Stimulated activated CD8-positive, alpha-beta memory T cell treated with anti-CD3 and anti-CD28 coated beads, Interleukin-12 subunit alpha, Interleukin-12 subunit beta, amount 100 ng/mL, for 1 hour (primary cell): ENCODE results near the gene IPO13.
A peak's percentile ranks its signal among the peaks of the same experiment; 100 is the strongest.

ENCODE experiments used
- DNase-seq: peaks from one replicate; pipeline ENCODE4 v3.0.0-alpha.2; 2020; ENCODE audit warnings: low read depth

Gene IPO13

DNA sequence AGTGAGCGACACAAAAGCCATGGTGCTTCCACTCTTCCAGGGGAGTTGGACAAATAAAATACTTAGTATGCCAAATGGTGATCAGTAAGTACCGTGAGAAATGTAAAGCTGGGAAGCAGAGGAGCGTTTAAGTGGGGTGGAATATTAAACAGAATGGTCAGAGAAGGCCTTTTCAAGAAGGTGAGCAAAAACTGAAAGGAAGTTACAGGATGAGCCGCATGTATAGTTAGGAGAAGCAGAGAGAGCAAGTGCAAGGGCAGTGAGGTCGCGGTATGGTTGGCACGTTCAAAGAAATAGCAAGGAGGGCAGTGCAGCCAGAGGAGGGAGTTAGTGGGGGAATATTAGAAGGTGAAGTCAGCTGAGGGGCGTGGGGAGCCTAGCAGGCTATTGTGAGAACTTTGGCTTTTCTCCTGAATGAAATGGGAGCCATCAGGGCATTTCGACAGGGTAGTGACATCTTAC lies 27.3 kb downstream of the IPO13 start:
- no peak for DNase-seq

GRCh38 chr1:43974443-43975248 lies 27.9 kb downstream of the IPO13 start, which contains the start of gene ATP6V0B:
TSS of gene ATP6V0B (plus strand) at chr1:43974960. CDS start at chr1:43975041, 81 bp downstream.
- peak; percentile 93 for DNase-seq

DNA sequence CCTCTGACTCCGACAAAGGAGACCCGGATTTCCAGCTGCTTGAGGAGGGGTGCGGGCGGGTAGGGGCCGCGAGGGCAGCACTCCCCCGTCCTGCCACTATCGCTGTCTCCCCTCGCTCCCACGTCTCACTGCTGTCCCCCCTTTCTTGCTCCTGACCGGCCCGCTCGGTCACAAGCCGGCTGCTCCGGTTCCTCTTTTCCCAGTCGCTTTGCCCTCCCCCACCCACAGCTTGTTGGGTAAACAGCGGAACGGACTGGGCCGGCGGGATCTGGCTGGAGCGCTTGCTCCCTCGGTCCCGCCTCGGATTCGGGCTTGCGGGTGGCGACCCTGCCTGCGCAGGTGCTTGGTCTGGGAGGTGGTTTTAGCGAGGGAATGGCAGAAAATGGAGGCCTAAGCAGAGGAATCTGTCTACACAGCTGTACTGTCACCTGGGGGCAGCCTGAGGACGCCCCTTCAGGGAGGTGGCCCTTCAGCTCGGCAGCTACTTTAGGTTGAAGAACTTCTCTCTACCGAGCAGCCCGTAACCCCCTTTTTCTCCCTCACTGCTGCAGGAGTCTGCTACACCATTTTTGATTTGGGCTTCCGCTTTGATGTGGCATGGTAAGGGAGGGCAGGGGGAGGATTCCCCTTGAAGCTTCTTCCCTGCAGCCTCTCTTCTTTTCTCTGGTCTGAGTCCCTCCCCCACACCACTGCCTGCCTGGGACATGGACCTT lies 28.7 kb downstream of the IPO13 start:
- DNase-seq, result no peak

- DNase-seq, result no peak
Measured at GRCh38 chr1:43976045-43976444, 29.3 kb downstream of the IPO13 start.

GRCh38 chr1:43976890-43977289 lies 30.1 kb downstream of the IPO13 start:
- DNase-seq, result no peak

- DNase-seq, result no peak
Measured at GRCh38 chr1:43977376-43978263, 30.9 kb downstream of the IPO13 start.

GRCh38 chr1:43978264-43978550 lies 31.5 kb downstream of the IPO13 start:
- DNase-seq, result no peak

DNA sequence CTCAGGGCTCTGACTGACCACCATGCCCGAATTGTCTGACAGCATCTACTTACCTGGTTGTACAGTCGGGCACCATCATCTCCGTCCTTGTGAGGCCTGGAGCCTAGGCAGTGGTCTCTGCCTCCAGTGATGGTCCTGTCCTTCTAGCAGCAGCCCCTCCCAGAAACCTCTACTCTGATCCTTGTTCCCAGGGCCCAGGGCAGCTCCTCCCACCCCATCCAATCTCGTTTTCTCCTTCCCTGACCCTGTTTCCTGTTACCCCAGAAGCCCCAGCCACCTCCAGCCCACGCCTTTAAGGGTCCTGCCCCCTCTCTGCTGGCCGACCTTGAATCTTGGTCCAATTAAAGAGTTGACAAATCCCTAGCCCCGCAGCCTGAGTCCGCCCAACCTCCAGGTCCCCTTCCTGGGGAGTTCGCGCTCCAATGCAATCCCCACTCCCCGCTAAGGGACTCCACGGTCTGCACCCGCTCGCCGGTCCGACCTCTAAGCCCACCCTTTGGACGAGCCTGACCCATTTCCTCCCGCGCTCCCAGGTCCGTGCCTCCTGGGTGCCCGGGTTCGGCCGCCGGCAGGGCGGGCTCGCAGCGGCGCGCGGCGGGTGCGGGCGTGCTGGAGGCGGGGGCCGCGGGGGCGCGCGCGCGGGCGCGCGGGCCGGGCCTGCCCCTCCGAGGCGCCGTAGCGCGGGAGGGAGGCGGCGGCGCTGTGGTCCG lies 32.0 kb downstream of the IPO13 start, which contains the start of gene B4GALT2:
B4GALT2 (plus strand) TSS at position 660 of the 710 bp plus-strand sequence. CDS start 1,951 bp downstream, outside the sequence.
- DNase-seq, result no peak

GRCh38 chr1:43979261-43979527 lies 32.4 kb downstream of the IPO13 start:
- DNase-seq, result no peak

DNA sequence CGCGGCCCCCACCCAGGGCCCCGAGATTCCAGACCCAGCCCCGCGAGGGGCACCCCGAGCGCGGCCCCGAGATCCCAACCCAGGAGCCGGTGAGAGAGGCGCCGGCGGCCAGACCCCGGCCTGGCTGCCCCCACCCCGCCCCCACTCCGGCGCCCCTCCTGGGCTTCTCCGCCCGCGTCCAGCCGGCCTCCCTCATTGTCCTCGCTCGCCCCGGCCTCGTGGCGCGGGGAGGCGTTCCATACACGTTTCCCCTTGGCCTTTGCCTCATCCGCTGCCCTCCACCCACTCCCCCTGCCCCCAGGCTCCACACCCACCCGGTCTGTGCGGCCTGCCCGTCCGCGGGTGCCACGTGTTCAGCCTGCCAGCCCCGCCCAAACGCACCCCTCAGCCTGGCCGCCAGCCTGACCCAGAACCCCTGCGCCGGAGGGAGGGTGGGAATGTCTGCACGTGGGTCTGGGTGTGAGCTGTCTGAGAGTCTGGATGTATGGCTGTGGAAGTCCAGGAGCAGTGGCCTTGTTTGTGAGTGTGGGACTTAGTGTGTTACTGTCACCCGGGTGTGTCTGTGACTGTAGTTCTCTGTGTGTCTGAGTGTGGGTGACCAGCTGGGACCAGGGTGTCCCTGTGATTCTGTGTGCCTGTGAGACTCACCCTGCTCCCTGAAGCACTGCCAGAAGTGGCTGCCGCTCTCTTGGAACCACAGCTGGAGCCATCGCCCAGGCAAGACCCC lies 32.9 kb downstream of the IPO13 start:
- DNase-seq, result no peak

GRCh38 chr1:43980255-43981134 lies 33.7 kb downstream of the IPO13 start:
- no peak for DNase-seq

DNA sequence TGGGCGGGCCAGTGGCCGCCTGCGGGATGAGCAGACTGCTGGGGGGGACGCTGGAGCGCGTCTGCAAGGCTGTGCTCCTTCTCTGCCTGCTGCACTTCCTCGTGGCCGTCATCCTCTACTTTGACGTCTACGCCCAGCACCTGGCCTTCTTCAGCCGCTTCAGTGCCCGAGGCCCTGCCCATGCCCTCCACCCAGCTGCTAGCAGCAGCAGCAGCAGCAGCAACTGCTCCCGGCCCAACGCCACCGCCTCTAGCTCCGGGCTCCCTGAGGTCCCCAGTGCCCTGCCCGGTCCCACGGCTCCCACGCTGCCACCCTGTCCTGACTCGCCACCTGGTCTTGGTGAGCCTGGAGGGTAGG lies 34.4 kb downstream of the IPO13 start:
- DNase-seq, result no peak

DNA sequence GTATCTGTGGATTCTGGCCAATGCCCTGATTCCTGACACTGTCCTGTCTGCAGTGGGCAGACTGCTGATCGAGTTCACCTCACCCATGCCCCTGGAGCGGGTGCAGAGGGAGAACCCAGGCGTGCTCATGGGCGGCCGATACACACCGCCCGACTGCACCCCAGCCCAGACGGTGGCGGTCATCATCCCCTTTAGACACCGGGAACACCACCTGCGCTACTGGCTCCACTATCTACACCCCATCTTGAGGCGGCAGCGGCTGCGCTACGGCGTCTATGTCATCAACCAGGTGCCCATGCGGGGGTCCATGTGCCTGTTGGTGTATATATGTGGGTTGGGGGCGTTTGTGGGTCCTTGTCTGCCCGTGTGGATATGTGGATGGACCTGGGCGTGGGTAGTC lies 34.9 kb downstream of the IPO13 start:
- no peak for DNase-seq

- DNase-seq, result no peak
Measured at GRCh38 chr1:43982241-43982640, 35.5 kb downstream of the IPO13 start.

DNA sequence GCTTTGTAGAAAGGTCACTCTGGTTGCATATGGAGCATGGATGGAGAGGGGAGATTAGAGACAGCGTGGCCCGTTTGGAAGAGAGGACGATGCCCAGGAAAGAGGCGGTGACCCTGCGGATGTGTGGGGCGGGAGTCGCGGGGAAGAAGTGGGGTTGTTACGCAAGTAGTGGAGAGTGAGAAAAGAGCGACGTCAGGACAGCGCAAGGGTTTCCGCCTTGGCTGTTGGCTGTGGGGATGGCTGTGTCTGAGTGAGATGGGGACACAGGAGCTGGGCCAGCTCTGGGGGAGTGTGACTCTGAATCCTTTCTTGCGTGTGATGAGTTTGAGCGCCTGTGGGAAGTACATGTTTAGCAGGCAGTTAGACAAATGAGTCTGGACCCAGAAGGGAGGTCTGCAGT lies 36.1 kb downstream of the IPO13 start:
- DNase-seq, result no peak

DNA sequence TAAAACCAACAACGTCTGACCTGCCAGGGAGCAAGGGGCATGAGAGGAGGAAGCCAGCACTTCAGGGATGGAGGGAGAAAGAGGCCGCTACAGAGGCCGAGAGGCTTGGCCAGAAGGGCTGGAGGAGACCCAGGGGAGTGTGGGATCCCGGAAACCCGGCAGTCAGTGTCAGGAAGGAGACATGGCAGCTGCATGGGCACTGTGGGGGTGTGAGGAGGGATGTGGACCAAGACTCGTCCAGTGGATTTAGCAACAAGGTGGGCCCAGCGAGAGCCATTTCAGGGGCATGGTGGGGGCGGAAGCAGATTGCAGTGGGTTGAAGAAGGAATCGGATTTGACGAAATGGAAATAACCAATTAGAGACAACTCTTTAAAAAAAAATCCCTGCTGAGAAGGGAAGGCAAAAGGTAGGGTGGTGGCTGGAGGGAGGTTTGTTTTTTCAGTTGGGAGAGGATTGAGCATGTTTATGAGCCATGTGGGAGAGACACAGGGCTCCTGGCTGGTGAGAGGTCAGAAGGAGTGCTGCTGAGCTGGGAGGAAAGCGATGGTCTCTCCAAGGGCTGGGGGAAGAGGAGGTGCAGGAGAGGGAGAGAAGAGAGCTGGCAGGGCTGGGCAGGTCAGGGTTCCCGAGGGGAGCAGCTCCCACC lies 36.6 kb downstream of the IPO13 start:
- DNase-seq, result no peak

- no peak for DNase-seq
Measured at GRCh38 chr1:43984855-43985254, 38.1 kb downstream of the IPO13 start.

DNA sequence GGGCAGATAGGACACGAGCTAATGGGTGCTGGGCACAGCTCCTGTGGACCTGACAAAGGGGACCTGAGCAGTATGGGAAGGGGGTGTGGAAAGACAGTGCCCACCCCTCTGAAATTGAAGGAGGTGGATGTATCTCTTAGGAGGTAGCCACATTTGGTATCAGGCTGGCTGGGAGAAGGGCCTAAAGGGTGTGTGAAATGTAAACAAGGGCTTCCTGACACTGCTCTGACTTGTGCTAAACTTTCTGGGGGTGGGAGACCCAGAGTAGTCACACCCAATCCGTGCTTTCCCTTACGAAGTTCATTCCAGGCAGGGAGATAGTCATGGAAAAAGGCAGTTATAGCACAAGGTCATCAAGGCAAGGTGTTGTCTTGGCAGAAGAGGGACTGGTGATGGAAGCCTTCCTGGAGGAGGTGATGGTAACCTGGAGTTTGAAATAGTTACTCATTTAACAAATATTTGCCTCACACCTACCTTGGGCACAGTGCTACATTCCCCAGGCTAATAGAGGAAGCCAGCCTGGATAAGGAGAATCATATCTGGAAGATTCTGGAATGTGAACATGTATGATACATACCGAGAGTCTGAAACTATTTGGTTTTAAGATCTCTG lies 39.3 kb downstream of the IPO13 start:
- DNase-seq, result no peak

GRCh38 chr1:43986712-43987111 lies 40.0 kb downstream of the IPO13 start:
- no peak for DNase-seq
